Fibroblast of lung (primary cell): ENCODE measurements around the gene GAK. TPM values are rescaled to one million over a fixed set of nuclear protein-coding genes. Genes with fewer than 3 reads are reported as not detected.

Experiments used
- DNase-seq, 2 donors: peaks; one replicate each; pipeline versions ENCODE4 v3.0.0 to v3.0.0-alpha.2; 2010; ENCODE audit warnings: low read depth in 2 of 2
- H2AFZ ChIP-seq: 2 replicates; pipeline ENCODE4 v1.5.1; 2012; ENCODE audit warnings: low read length, control low read depth, inconsistent platforms
- H3K27ac ChIP-seq: 2 replicates; pipeline ENCODE4 v1.5.1; 2011; ENCODE audit warnings: low read length, control low read depth; ENCODE audit not compliant: insufficient read depth
- H3K27me3 ChIP-seq: 2 replicates; pipeline ENCODE4 v1.5.1; 2011; ENCODE audit warnings: mild to moderate bottlenecking, low read length; ENCODE audit not compliant: control insufficient read depth, insufficient read depth
- H3K36me3 ChIP-seq: 2 replicates; pipeline ENCODE4 v1.5.1; 2011; ENCODE audit warnings: low read length; ENCODE audit not compliant: control insufficient read depth, insufficient read depth
- H3K4me1 ChIP-seq: 2 replicates; pipeline ENCODE4 v1.5.1; 2011; ENCODE audit warnings: low read length; ENCODE audit not compliant: control insufficient read depth, insufficient read depth; ENCODE audit errors: extremely low read depth
- H3K4me2 ChIP-seq: 2 replicates; pipeline ENCODE4 v1.5.1; 2011; ENCODE audit warnings: low read length, control low read depth; ENCODE audit not compliant: insufficient read depth; ENCODE audit errors: extremely low read depth
- H3K4me3 ChIP-seq, 4 experiments: fragments of 200-600 bp in 1 of 4; sonication (generic) in 1 of 4; replicated peaks in 1 of 4; 2 replicates each; pipeline ENCODE4 v1.5.1; 2011 to 2016; ENCODE audit warnings: low read length in 4 of 4, low read depth in 3 of 4, mild to moderate bottlenecking in 3 of 4, control low read depth in 2 of 4, inconsistent platforms in 1 of 4, mixed read lengths in 1 of 4; ENCODE audit not compliant: insufficient read depth in 1 of 4; ENCODE audit errors: control extremely low read depth in 1 of 4
- H3K79me2 ChIP-seq: 2 replicates; pipeline ENCODE4 v1.5.1; 2012; ENCODE audit warnings: mild to moderate bottlenecking, low read length, inconsistent platforms; ENCODE audit not compliant: control insufficient read depth, insufficient read depth
- H3K9ac ChIP-seq: 2 replicates; pipeline ENCODE4 v1.5.1; 2011; ENCODE audit warnings: mild to moderate bottlenecking, low read length, control low read depth; ENCODE audit not compliant: insufficient read depth
- H3K9me3 ChIP-seq: 2 replicates; pipeline ENCODE4 v1.5.1; 2012; ENCODE audit warnings: low read depth, low read length; ENCODE audit not compliant: control insufficient read depth, insufficient read depth
- H4K20me1 ChIP-seq: 2 replicates; pipeline ENCODE4 v1.5.1; 2011; ENCODE audit warnings: low read length; ENCODE audit not compliant: control insufficient read depth, insufficient read depth; ENCODE audit errors: extremely low read depth
- CTCF ChIP-seq, 2 donors: IDR thresholded peaks in 1 of 2; conservative IDR thresholded peaks in 1 of 2; 1 replicate in 1 of 2; 2 replicates in 1 of 2; pipeline ENCODE4 v1.5.1; 2011 to 2012; ENCODE audit warnings: low read length in 2 of 2, control low read depth in 1 of 2, inconsistent platforms in 1 of 2, low read depth in 1 of 2, mild to moderate bottlenecking in 1 of 2
- EZH2 ChIP-seq: IDR thresholded peaks from 2 replicates; pipeline ENCODE4 v1.5.1; 2012; ENCODE audit warnings: low read length, control low read depth, mild to moderate bottlenecking; ENCODE audit errors: missing control alignments
- polyA plus RNA-seq, 2 donors: library from polyadenylated mRNA; depleted of rRNA in 1 of 2; stranded (reverse) in 1 of 2; unstranded in 1 of 2; fragments of >200 nt; gene quantifications; 2 replicates each; pipeline ENCODE4 v1.2.1, GENCODE V29; 2011 to 2012; ENCODE audit warnings: missing spikeins in 1 of 2
- total RNA-seq: library from RNA; depleted of rRNA; stranded (reverse); fragments of >200 nt; gene quantifications from 2 replicates; pipeline ENCODE4 v1.2.1, GENCODE V29; 2014

GAK gene
- total and polyA plus RNA-seq, 2 donors (not counting 1 experiment from before 2014, with no cell fraction given): 10.1 to 48.2 TPM

- no peaks in the 10 kb centered on the region for H3K4me1 ChIP-seq
- no peak for TF ChIP-seq CTCF (conservative IDR thresholded peaks at IDR 0.05 in 1 of 2, IDR thresholded peaks at IDR 0.05 in 1 of 2; ENCODE audit: low read depth in 1 of 2, low read length in 2 of 2)
- TF ChIP-seq EZH2: no peak
- peaks cover 2% of the 10 kb centered on the region for H3K36me3 ChIP-seq
- no peaks in the 10 kb centered on the region for H3K79me2 ChIP-seq
- no peak for DNase-seq
- no peak overlapping the region for H3K9ac ChIP-seq
- no peaks in the 10 kb centered on the region for H4K20me1 ChIP-seq
- H2AFZ ChIP-seq: no peak overlapping the region
- H3K27me3 ChIP-seq: no peaks in the 10 kb centered on the region
- no peaks in the 10 kb centered on the region for H3K9me3 ChIP-seq
- H3K4me3 ChIP-seq: no peak overlapping the region
- no peak overlapping the region for H3K4me2 ChIP-seq
- no peak overlapping the region for H3K27ac ChIP-seq
Measured at GRCh38 chr4:952881-953573, 20.9 kb upstream of the GAK start.

- H3K4me2 ChIP-seq: no peak overlapping the region
- H3K9ac ChIP-seq: no peak overlapping the region
- no peak overlapping the region for H3K27ac ChIP-seq
- DNase-seq: no peak
- H2AFZ ChIP-seq: no peak overlapping the region
- no peaks in the 10 kb centered on the region for H3K4me1 ChIP-seq
- no peaks in the 10 kb centered on the region for H3K9me3 ChIP-seq
- H3K4me3 ChIP-seq: no peak overlapping the region
- no peaks in the 10 kb centered on the region for H4K20me1 ChIP-seq
- H3K27me3 ChIP-seq: no peaks in the 10 kb centered on the region
- TF ChIP-seq EZH2 (no peak), CTCF (conservative IDR thresholded peaks at IDR 0.05 in 1 of 2, IDR thresholded peaks at IDR 0.05 in 1 of 2; ENCODE audit: low read depth in 1 of 2, low read length in 2 of 2) (no peak)
- peaks cover 2% of the 10 kb centered on the region for H3K36me3 ChIP-seq
- no peaks in the 10 kb centered on the region for H3K79me2 ChIP-seq
Measured at GRCh38 chr4:951594-952468, 19.7 kb upstream of the GAK start.

GRCh38 chr4:951186-951585 is 19.1 kb upstream of the GAK start:
- Histone ChIP-seq H3K4me3 (no peak overlapping the region), H3K79me2 (no peaks in the 10 kb centered on the region), H2AFZ (no peak overlapping the region), H3K9ac (no peak overlapping the region), H4K20me1 (no peaks in the 10 kb centered on the region), H3K9me3 (no peaks in the 10 kb centered on the region), H3K4me1 (no peaks in the 10 kb centered on the region), H3K36me3 (peaks cover 2% of the 10 kb centered on the region), H3K27ac (no peak overlapping the region), H3K4me2 (no peak overlapping the region), H3K27me3 (no peaks in the 10 kb centered on the region)
- no peak for DNase-seq
- TF ChIP-seq CTCF (conservative IDR thresholded peaks at IDR 0.05 in 1 of 2, IDR thresholded peaks at IDR 0.05 in 1 of 2; ENCODE audit: low read depth in 1 of 2, low read length in 2 of 2) (no peak), EZH2 (no peak)
